HCT116 (cell line): ENCODE measurements around the gene PRSS27. TPM values are rescaled to one million over a fixed set of nuclear protein-coding genes. Genes with fewer than 3 reads are reported as not detected.

Experiments
- ATAC-seq: fragments of 200-7000 bp; cut with Tn5 transposase; 2 replicates; pipeline ENCODE4 v1.9.1; 2020; ENCODE audit warnings: mild to moderate bottlenecking, moderate library complexity
- BruUV-seq: library from RNA; stranded (reverse); fragments of 400-500 nt; replicated peaks from 2 replicates; lab custom pipeline; 2021; lab: Mats Ljungman, UMichigan
- CTCF ChIA-PET: fragments of 300-600 bp; sonication (Branson Sonifier 250); formaldehyde crosslinking; loops from one replicate; lab custom pipeline; 2021; ENCODE audit warnings: antibody characterized with exemption; lab: Charles Lee
- POLR2A ChIA-PET: fragments of 300-600, 350-600 bp; sonication (Branson Sonifier 250); formaldehyde crosslinking; loops from one replicate; lab custom pipeline; 2021; ENCODE audit warnings: antibody characterized with exemption; lab: Charles Lee
- RAD21 ChIA-PET, 2 experiments: fragments of 300-600 bp; sonication (Branson Sonifier 250); formaldehyde crosslinking; loops; one replicate each; lab custom pipeline; 2023; ENCODE audit warnings: low total read pairs in 2 of 2; ENCODE audit not compliant: uncharacterized antibody in 2 of 2, unreplicated experiment in 2 of 2, low non-redundant PET in 1 of 2; lab: Charles Lee
- DNase-seq: peaks from one replicate; pipeline ENCODE4 v3.0.0-alpha.2; 2010; ENCODE audit warnings: low read depth, low spot score
- H2AFZ ChIP-seq: fragments of 200-600 bp; shearing (Covaris generic), sonication (generic); 2 replicates; pipeline ENCODE4 v1.6.1; 2017; ENCODE audit warnings: low read depth, mixed run types, mixed read lengths, antibody characterized with exemption, low read length; ENCODE audit not compliant: poor library complexity, severe bottlenecking
- H3K27ac ChIP-seq: 2 replicates; pipeline ENCODE4 v1.5.1; 2012; ENCODE audit warnings: low read depth, low read length
- H3K27me3 ChIP-seq: fragments of 200-600 bp; sonication (generic); 2 replicates; pipeline ENCODE4 v1.6.1; 2016; ENCODE audit warnings: mixed run types, low read length, mixed read lengths; ENCODE audit not compliant: insufficient read depth
- H3K36me3 ChIP-seq, 2 experiments: fragments of 200-500 bp in 1 of 2; fragments of 200-600 bp in 1 of 2; sonication (Bioruptor generic) in 1 of 2; sonication (generic) in 1 of 2; 2 replicates each; pipeline versions ENCODE4 v1.5.1 to v1.6.1; 2014 to 2016; ENCODE audit warnings: low read length in 2 of 2, inconsistent platforms in 1 of 2, mixed read lengths in 1 of 2, mixed run types in 1 of 2; ENCODE audit not compliant: insufficient read depth in 2 of 2, control insufficient read depth in 1 of 2
- H3K4me1 ChIP-seq, 2 experiments: fragments of 200-600 bp in 1 of 2; sonication (generic) in 1 of 2; 2 replicates each; pipeline versions ENCODE4 v1.5.1 to v1.6.1; 2012 to 2017; ENCODE audit warnings: low read length in 2 of 2, inconsistent platforms in 1 of 2, mild to moderate bottlenecking in 1 of 2, mixed read lengths in 1 of 2, mixed run types in 1 of 2, moderate library complexity in 1 of 2; ENCODE audit not compliant: insufficient read depth in 2 of 2, control insufficient read depth in 1 of 2
- H3K4me2 ChIP-seq: fragments of 200-600 bp; sonication (generic); 2 replicates; pipeline ENCODE4 v1.6.1; 2017; ENCODE audit warnings: mixed run types, low read length, mixed read lengths
- H3K4me3 ChIP-seq, 2 experiments: fragments of 200-600 bp in 1 of 2; sonication (generic) in 1 of 2; replicated peaks in 1 of 2; 2 replicates each; pipeline ENCODE4 v1.5.1; 2011 to 2016; ENCODE audit warnings: low read length in 2 of 2, control low read depth in 1 of 2, low read depth in 1 of 2, mild to moderate bottlenecking in 1 of 2, mixed read lengths in 1 of 2, mixed run types in 1 of 2
- H3K79me2 ChIP-seq: fragments of 200-600 bp; sonication (generic); 2 replicates; pipeline ENCODE4 v1.6.1; 2017; ENCODE audit warnings: mild to moderate bottlenecking, mixed run types, low read length, moderate library complexity, mixed read lengths; ENCODE audit not compliant: insufficient read depth
- H3K9ac ChIP-seq: fragments of 200-600 bp; sonication (generic); 2 replicates; pipeline ENCODE4 v1.6.1; 2016; ENCODE audit warnings: low read length, mixed read lengths
- H3K9me2 ChIP-seq: fragments of 200-600 bp; sonication (generic), shearing (Covaris generic); 2 replicates; pipeline ENCODE4 v1.6.1; 2017; ENCODE audit warnings: mixed run types, mild to moderate bottlenecking, moderate library complexity; ENCODE audit not compliant: insufficient read depth
- H3K9me3 ChIP-seq, 2 experiments: fragments of 200-500 bp in 1 of 2; fragments of 200-600 bp in 1 of 2; sonication (Bioruptor generic) in 1 of 2; sonication (generic) in 1 of 2; 2 replicates each; pipeline ENCODE4 v1.6.1; 2014 to 2017; ENCODE audit warnings: low read length in 2 of 2, mixed read lengths in 2 of 2, inconsistent platforms in 1 of 2, low read depth in 1 of 2, mild to moderate bottlenecking in 1 of 2, mixed run types in 1 of 2, moderate library complexity in 1 of 2; ENCODE audit not compliant: control insufficient read depth in 1 of 2, insufficient read depth in 1 of 2
- H4K20me1 ChIP-seq: fragments of 200-600 bp; sonication (generic), shearing (Covaris generic); 2 replicates; pipeline ENCODE4 v1.6.1; 2017; ENCODE audit warnings: mixed run types, mild to moderate bottlenecking, moderate library complexity; ENCODE audit not compliant: insufficient read depth
- ATF3 ChIP-seq: IDR thresholded peaks from 2 replicates; pipeline ENCODE4 v1.6.1; 2012
- EGR1 ChIP-seq: IDR thresholded peaks from 2 replicates; pipeline ENCODE4 v1.6.1; 2012; ENCODE audit warnings: low read depth
- ELF1 ChIP-seq: IDR thresholded peaks from 2 replicates; pipeline ENCODE4 v1.6.1; 2012; ENCODE audit warnings: low read depth, borderline replicate concordance
- EZH2 ChIP-seq: fragments of 200-600 bp; sonication (generic); IDR thresholded peaks from 2 replicates; pipeline ENCODE4 v1.6.1; 2017; ENCODE audit warnings: antibody characterized with exemption, mixed run types
- EZH2phosphoT487 ChIP-seq: fragments of 200-600 bp; IDR thresholded peaks from 2 replicates; pipeline ENCODE4 v1.6.1; 2018; ENCODE audit warnings: antibody characterized with exemption, borderline replicate concordance
- FOSL1 ChIP-seq: IDR thresholded peaks from 2 replicates; pipeline ENCODE4 v1.6.1; 2012; ENCODE audit warnings: low read depth
- JUND ChIP-seq: IDR thresholded peaks from 2 replicates; pipeline ENCODE4 v1.6.1; 2012
- POLR2A ChIP-seq: IDR thresholded peaks from 2 replicates; pipeline ENCODE4 v1.7.0; 2011; ENCODE audit warnings: borderline replicate concordance; ENCODE audit not compliant: insufficient read depth, insufficient read length; ENCODE audit errors: extremely low read depth
- POLR2AphosphoS5 ChIP-seq: IDR thresholded peaks from 2 replicates; pipeline ENCODE4 v1.6.1; 2011; ENCODE audit warnings: mild to moderate bottlenecking, low read depth, low read length, moderate library complexity
- RAD21 ChIP-seq: IDR thresholded peaks from 2 replicates; pipeline ENCODE4 v1.6.1; 2012; ENCODE audit warnings: low read depth, mild to moderate bottlenecking
- REST ChIP-seq: IDR thresholded peaks from 2 replicates; pipeline ENCODE4 v1.6.1; 2012; ENCODE audit warnings: low read depth
- SIN3A ChIP-seq: IDR thresholded peaks from 2 replicates; pipeline ENCODE4 v1.6.1; 2012; ENCODE audit warnings: low read depth
- SP1 ChIP-seq: IDR thresholded peaks from 2 replicates; pipeline ENCODE4 v1.6.1; 2012; ENCODE audit warnings: low read depth
- YY1 ChIP-seq: IDR thresholded peaks from 2 replicates; pipeline ENCODE4 v1.6.1; 2011; ENCODE audit warnings: low read length, low read depth, moderate library complexity, mild to moderate bottlenecking; ENCODE audit not compliant: insufficient replicate concordance; ENCODE audit errors: extremely low read depth
- ZFX ChIP-seq: fragments of 450-650 bp; IDR thresholded peaks from 2 replicates; pipeline ENCODE4 v1.6.1; 2017
- intact Hi-C: fragments of 100-400 bp; cut with micrococcal nuclease; formaldehyde crosslinking; loops from 2 replicates; pipeline ENCODE4 v1.10.0; 2022
- total RNA-seq: library from RNA; stranded (reverse); gene quantifications from one replicate; pipeline ENCODE4 v1.2.1, GENCODE V29; 2021; ENCODE audit not compliant: unreplicated experiment
- TF ChIP-seq, protein P1 (sequence below): IDR thresholded peaks from 2 replicates; pipeline ENCODE4 v1.6.1; 2012
- TF ChIP-seq, protein P2 (sequence below): IDR thresholded peaks from 2 replicates; pipeline ENCODE4 v1.6.1; 2011; ENCODE audit warnings: mild to moderate bottlenecking, low read length, moderate library complexity; ENCODE audit not compliant: insufficient replicate concordance; ENCODE audit errors: extremely low read depth

The PRSS27 gene
- total RNA-seq, 1 experiment from 2014 or later = 3.3 TPM

DNA sequence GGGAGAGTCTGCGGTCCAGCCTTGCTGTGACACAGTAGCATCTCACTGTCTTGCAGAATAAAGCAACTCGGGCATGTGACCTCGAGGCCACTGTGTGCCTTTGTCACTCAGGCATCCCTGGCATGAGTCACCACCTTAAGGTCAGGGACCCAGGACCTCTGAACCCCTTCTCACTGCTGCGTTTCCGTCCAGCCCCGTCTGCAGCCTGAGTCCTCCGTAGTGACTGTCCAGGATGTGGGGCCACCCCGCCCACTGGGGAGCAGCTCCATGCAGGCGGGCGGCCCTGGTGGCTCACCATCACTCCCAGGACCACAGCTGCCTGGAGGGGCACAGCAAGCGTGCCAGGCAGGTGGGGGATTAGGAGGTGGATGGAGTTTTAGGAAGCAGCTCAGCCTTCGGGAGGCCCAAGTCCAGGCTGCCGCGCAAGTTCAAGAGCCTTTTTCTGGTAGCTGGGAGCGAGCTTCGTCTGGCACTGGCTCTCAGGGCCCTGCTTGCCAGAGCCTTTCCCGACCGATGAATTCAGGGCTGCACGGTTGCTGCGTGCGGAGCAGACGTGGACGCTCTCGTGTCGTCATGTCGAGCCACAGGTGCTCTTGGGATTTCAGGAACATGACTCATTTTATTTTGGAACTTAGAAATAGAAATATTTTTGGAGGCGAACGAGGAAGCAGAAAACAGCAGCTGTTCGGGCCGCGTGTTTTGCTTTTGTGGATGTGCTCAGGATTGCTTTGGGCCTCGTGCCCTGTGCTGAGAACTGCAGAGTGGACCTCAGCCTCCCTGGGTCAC lies 20.9 kb downstream of the PRSS27 start (continued):
- no peak for TF ChIP-seq EZH2phosphoT487
- no peak for TF ChIP-seq EGR1
- no peak for TF ChIP-seq ZFX
- TF ChIP-seq POLR2A = no peak
- no peak for TF ChIP-seq ELF1
- no peak for TF ChIP-seq RAD21

DNA sequence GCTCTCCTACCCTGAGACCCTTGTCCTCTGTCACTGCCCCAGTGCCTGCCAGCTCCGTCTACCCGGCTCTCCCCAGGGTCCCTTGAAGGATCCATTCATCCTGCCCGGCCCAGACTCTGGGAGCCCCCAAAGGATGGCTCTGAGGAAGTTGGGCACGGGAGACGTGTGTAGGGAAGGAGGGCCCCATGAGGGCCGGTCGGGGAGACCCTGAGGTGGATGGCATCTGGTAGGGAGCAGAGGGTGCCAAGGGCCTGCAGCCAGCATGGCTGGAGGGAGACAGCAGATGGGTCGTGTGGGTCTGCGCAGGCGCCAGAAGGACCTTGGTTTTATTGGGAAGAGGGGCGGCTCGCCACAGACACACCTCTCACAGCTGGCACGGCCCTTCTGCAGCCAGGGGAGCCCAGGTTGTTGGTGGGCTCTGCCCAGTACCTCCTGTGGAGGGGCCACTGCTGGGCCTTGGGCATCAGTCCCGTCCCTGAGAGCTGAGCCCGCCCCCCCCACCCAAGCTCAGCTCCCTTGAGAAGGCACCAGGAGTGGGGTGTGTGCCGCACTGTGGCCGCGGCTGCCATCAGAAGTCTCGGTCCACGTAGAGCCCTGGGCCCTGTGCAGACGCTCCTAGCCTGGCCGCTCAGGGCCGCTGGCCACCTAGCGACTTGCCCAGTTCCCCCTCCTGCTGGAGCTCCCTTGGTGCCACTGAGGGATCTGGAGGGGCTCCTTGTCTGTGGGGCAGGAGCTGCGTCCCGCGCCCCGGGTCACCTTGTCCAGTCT lies 21.7 kb downstream of the PRSS27 start:
- POLR2A ChIA-PET = no interaction called here
- BruUV-seq = no TSS peak
- no peak overlapping the region for H3K9ac ChIP-seq
- RAD21 ChIA-PET = no interaction called here
- intact Hi-C loops = no loop called here
- no peaks in the 10 kb centered on the region for H3K4me1 ChIP-seq
- CTCF ChIA-PET = no interaction called here
- DNase-seq (no peak), ATAC-seq (no peak)
- H3K4me3 ChIP-seq = no peak overlapping the region
- H3K27ac ChIP-seq = no peak overlapping the region
- no peaks in the 10 kb centered on the region for H3K27me3 ChIP-seq
- H2AFZ ChIP-seq = no peak overlapping the region
- peaks cover 8% of the 10 kb centered on the region; the same call in 1 of the 2 replicates for H3K79me2 ChIP-seq
- H3K9me2 ChIP-seq = no peaks in the 10 kb centered on the region
- H3K36me3 ChIP-seq = peaks cover 4 to 9% of the 10 kb centered on the region in 2 experiments; a peak in 3 of 4 replicates
- no peak overlapping the region for H3K4me2 ChIP-seq
- H3K9me3 ChIP-seq = no peaks in the 10 kb centered on the region
- H4K20me1 ChIP-seq = no peaks in the 10 kb centered on the region
- TF ChIP-seq ATF3 = no peak
- TF ChIP-seq ZFX = no peak
- TF ChIP-seq REST = no peak
- no peak for TF ChIP-seq EZH2
- no peak for TF ChIP-seq SIN3A
- TF ChIP-seq FOSL1 = no peak
- TF ChIP-seq, protein P1, sequence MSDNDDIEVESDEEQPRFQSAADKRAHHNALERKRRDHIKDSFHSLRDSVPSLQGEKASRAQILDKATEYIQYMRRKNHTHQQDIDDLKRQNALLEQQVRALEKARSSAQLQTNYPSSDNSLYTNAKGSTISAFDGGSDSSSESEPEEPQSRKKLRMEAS = no peak
- no peak for TF ChIP-seq SP1
- TF ChIP-seq POLR2AphosphoS5 = no peak
- TF ChIP-seq YY1 = no peak
- TF ChIP-seq, protein P2, sequence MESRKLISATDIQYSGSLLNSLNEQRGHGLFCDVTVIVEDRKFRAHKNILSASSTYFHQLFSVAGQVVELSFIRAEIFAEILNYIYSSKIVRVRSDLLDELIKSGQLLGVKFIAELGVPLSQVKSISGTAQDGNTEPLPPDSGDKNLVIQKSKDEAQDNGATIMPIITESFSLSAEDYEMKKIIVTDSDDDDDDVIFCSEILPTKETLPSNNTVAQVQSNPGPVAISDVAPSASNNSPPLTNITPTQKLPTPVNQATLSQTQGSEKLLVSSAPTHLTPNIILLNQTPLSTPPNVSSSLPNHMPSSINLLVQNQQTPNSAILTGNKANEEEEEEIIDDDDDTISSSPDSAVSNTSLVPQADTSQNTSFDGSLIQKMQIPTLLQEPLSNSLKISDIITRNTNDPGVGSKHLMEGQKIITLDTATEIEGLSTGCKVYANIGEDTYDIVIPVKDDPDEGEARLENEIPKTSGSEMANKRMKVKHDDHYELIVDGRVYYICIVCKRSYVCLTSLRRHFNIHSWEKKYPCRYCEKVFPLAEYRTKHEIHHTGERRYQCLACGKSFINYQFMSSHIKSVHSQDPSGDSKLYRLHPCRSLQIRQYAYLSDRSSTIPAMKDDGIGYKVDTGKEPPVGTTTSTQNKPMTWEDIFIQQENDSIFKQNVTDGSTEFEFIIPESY = no peak
- no peak for TF ChIP-seq JUND
